IMR-90 (cell line): Measurements from ENCODE around the gene EXOC6. TPM values are rescaled to one million over a fixed set of nuclear protein-coding genes. Genes with fewer than 3 reads are reported as not detected.

Experiments used
- ATAC-seq: fragments of 200-7000 bp; cut with Tn5 transposase; 2 replicates; pipeline ENCODE4 v1.9.1; 2020; ENCODE audit warnings: low read depth, mild to moderate bottlenecking, moderate library complexity
- BruUV-seq: library from RNA; stranded (reverse); fragments of 400-500 nt; replicated peaks from 2 replicates; lab custom pipeline; 2021; lab: Mats Ljungman, UMichigan
- CTCF ChIA-PET: fragments of 300-600 bp; formaldehyde crosslinking; extraction: SDS; loops from one replicate; lab custom pipeline; 2021; ENCODE audit warnings: antibody characterized with exemption; lab: Yijun Ruan, JAX
- POLR2A ChIA-PET: fragments of 300-600 bp; sonication (Branson Sonifier 250); formaldehyde crosslinking; loops from one replicate; lab custom pipeline; 2022; ENCODE audit warnings: antibody characterized with exemption; ENCODE audit not compliant: unreplicated experiment; lab: Charles Lee
- DNase-seq: peaks from one replicate; pipeline ENCODE4 v3.0.0; 2013
- H2AFZ ChIP-seq: replicated peaks from 2 replicates; pipeline ENCODE3; 2013; ENCODE audit warnings: low read length, mild to moderate bottlenecking; ENCODE audit not compliant: poor library complexity
- H2AK5ac ChIP-seq: 2 replicates; pipeline ENCODE4 v1.6.1; 2013; ENCODE audit warnings: low read depth, low read length, inconsistent platforms
- H2AK9ac ChIP-seq: replicated peaks from 2 replicates; pipeline ENCODE3; 2013; ENCODE audit warnings: mild to moderate bottlenecking, low read depth, low read length, moderate library complexity; ENCODE audit not compliant: poor library complexity
- H2BK120ac ChIP-seq: 2 replicates; pipeline ENCODE4 v1.6.1; 2013; ENCODE audit warnings: low read depth, low read length, inconsistent platforms
- H2BK15ac ChIP-seq: 3 replicates; pipeline ENCODE4 v1.6.1; 2013; ENCODE audit warnings: low read depth, low read length, inconsistent platforms
- H2BK20ac ChIP-seq: 2 replicates; pipeline ENCODE4 v1.6.1; 2013; ENCODE audit warnings: low read depth, mild to moderate bottlenecking, inconsistent platforms, low read length, moderate library complexity
- H2BK5ac ChIP-seq: 2 replicates; pipeline ENCODE4 v1.6.1; 2013; ENCODE audit warnings: mild to moderate bottlenecking, low read depth, low read length, inconsistent platforms; ENCODE audit not compliant: poor library complexity, severe bottlenecking
- H3K14ac ChIP-seq: replicated peaks from 2 replicates; pipeline ENCODE4 v1.6.1; 2013; ENCODE audit warnings: low read depth, low read length, inconsistent platforms
- H3K18ac ChIP-seq: 2 replicates; pipeline ENCODE4 v1.6.1; 2013; ENCODE audit warnings: low read depth, low read length, control low read depth
- H3K23ac ChIP-seq: 2 replicates; pipeline ENCODE4 v1.6.1; 2013; ENCODE audit warnings: low read depth, low read length, inconsistent platforms
- H3K27ac ChIP-seq: 2 replicates; pipeline ENCODE4 v1.5.1; 2013; ENCODE audit warnings: mild to moderate bottlenecking, control low read depth, low read length; ENCODE audit not compliant: insufficient read depth
- H3K27me3 ChIP-seq: 2 replicates; pipeline ENCODE4 v1.6.1; 2013; ENCODE audit warnings: low read length; ENCODE audit not compliant: control insufficient read depth, insufficient read depth
- H3K36me3 ChIP-seq: 2 replicates; pipeline ENCODE4 v1.6.1; 2013; ENCODE audit warnings: low read length, mixed read lengths; ENCODE audit not compliant: control insufficient read depth, insufficient read depth
- H3K4ac ChIP-seq: 2 replicates; pipeline ENCODE4 v1.6.1; 2013; ENCODE audit warnings: low read depth, low read length, inconsistent platforms
- H3K4me1 ChIP-seq: 2 replicates; pipeline ENCODE4 v1.6.1; 2013; ENCODE audit warnings: low read length, mixed read lengths; ENCODE audit not compliant: control insufficient read depth, insufficient read depth
- H3K4me2 ChIP-seq: 2 replicates; pipeline ENCODE4 v1.6.1; 2013; ENCODE audit warnings: low read depth, mild to moderate bottlenecking, control low read depth, low read length, moderate library complexity
- H3K4me3 ChIP-seq: 2 replicates; pipeline ENCODE4 v1.5.1; 2013; ENCODE audit warnings: low read depth, mild to moderate bottlenecking, control low read depth, low read length, moderate library complexity; ENCODE audit not compliant: insufficient read depth
- H3K56ac ChIP-seq: 2 replicates; pipeline ENCODE4 v1.6.1; 2013; ENCODE audit warnings: low read length, inconsistent platforms; ENCODE audit not compliant: insufficient read depth; ENCODE audit errors: extremely low read depth
- H3K79me1 ChIP-seq, 2 experiments: 2 replicates each; pipeline ENCODE4 v1.6.1; 2013; ENCODE audit warnings: low read length in 2 of 2, inconsistent platforms in 1 of 2, low read depth in 1 of 2
- H3K9ac ChIP-seq: 2 replicates; pipeline ENCODE4 v1.6.1; 2013; ENCODE audit warnings: low read depth, low read length, control low read depth
- H3K9me1 ChIP-seq: 2 replicates; pipeline ENCODE4 v1.6.1; 2013; ENCODE audit warnings: low read length, inconsistent platforms; ENCODE audit not compliant: insufficient read depth
- H3K9me3 ChIP-seq: 2 replicates; pipeline ENCODE4 v1.6.1; 2013; ENCODE audit warnings: low read length; ENCODE audit not compliant: control insufficient read depth, insufficient read depth
- H4K20me1 ChIP-seq: 2 replicates; pipeline ENCODE4 v1.6.1; 2013; ENCODE audit warnings: low read length, inconsistent platforms; ENCODE audit not compliant: insufficient read depth
- H4K5ac ChIP-seq: 2 replicates; pipeline ENCODE4 v1.6.1; 2013; ENCODE audit warnings: mild to moderate bottlenecking, low read depth, low read length, control low read depth
- H4K8ac ChIP-seq, 2 experiments: 2 replicates each; pipeline ENCODE4 v1.6.1; 2013; ENCODE audit warnings: low read depth in 2 of 2, low read length in 2 of 2, control low read depth in 1 of 2, inconsistent platforms in 1 of 2
- H4K91ac ChIP-seq: 2 replicates; pipeline ENCODE4 v1.6.1; 2013; ENCODE audit warnings: low read depth, low read length, inconsistent platforms; ENCODE audit not compliant: insufficient read depth
- BHLHE40 ChIP-seq: fragments of 150-350 bp; IDR thresholded peaks from 2 replicates; pipeline ENCODE4 v1.6.1; 2016; ENCODE audit warnings: mild to moderate bottlenecking, low read depth, low read length
- CEBPB ChIP-seq: IDR thresholded peaks from 2 replicates; pipeline ENCODE4 v1.6.1; 2012; ENCODE audit warnings: low read depth, low read length, improper control_type of control experiment
- ELK1 ChIP-seq: fragments of 150-350 bp; IDR thresholded peaks from 2 replicates; pipeline ENCODE4 v1.6.1; 2016; ENCODE audit warnings: low read depth, mild to moderate bottlenecking, low read length, moderate library complexity, borderline replicate concordance
- FOS ChIP-seq: fragments of 150-350 bp; IDR thresholded peaks from 2 replicates; pipeline ENCODE4 v1.6.1; 2016; ENCODE audit warnings: low read depth, low read length
- NFE2L2 ChIP-seq: fragments of 150-350 bp; IDR thresholded peaks from 2 replicates; pipeline ENCODE4 v1.6.1; 2016; ENCODE audit warnings: low read depth, mild to moderate bottlenecking, low read length
- RFX5 ChIP-seq: IDR thresholded peaks from 2 replicates; pipeline ENCODE4 v1.8.0; 2012; ENCODE audit warnings: low read depth, mild to moderate bottlenecking, low read length, moderate library complexity
- SMC3 ChIP-seq: fragments of 150-350 bp; IDR thresholded peaks from 2 replicates; pipeline ENCODE4 v1.6.1; 2016; ENCODE audit warnings: low read depth, mild to moderate bottlenecking, antibody characterized with exemption, low read length, moderate library complexity
- WGBS, 2 experiments: methylation state at CpG; one replicate each; pipeline versions ENCODE4 v1.1.5 to v1.1.7; 2013; ENCODE audit warnings: missing lambda C conversion rate in 2 of 2; ENCODE audit not compliant: insufficient read length in 1 of 2; ENCODE audit errors: extremely low coverage in 2 of 2; 5-methylcytosine and 5-hydroxymethylcytosine counted together
- dilution Hi-C: fragments of 300-500 bp; cut with HindIII; formaldehyde crosslinking; loops from one replicate; pipeline ENCODE4 v1.14.3; 2018; ENCODE audit warnings: low sequenced_read_pairs; ENCODE audit not compliant: unreplicated experiment
- in situ Hi-C: fragments of 300-500 bp; cut with MboI; formaldehyde crosslinking; loops from 3 replicates; pipeline ENCODE4 v1.14.3; 2019; ENCODE audit warnings: low sequenced_read_pairs, inconsistent platforms, mixed read lengths
- intact Hi-C: fragments of 100-400 bp; cut with micrococcal nuclease; formaldehyde crosslinking; loops from 2 replicates; pipeline ENCODE4 v1.10.0; 2022
- polyA plus RNA-seq, 3 experiments: library from polyadenylated mRNA; depleted of rRNA; stranded (reverse); fragments of >200 nt; gene quantifications; 2 replicates each; pipeline ENCODE4 v1.2.3, GENCODE V29; 2012; ENCODE audit warnings: low replicate concordance in 1 of 3
- total RNA-seq: library from RNA; depleted of rRNA; stranded (reverse); fragments of >200 nt; gene quantifications from 2 replicates; pipeline ENCODE4 v1.2.3, GENCODE V29; 2012
- TF ChIP-seq, protein P1 (sequence below): conservative IDR thresholded peaks from 2 replicates; pipeline ENCODE4 v1.5.1; 2012; ENCODE audit warnings: mild to moderate bottlenecking, low read depth, low read length, improper control_type of control experiment

EXOC6 gene
- total and polyA plus RNA-seq, 2 of the 4 experiments (the other 2 are of a cell fraction), result 4.5 to 11.5 TPM

GRCh38 chr10:93076871-93077270 is 228.6 kb downstream of the EXOC6 start:
- H2AK5ac ChIP-seq, result no peak overlapping the region
- no peak overlapping the region for H3K18ac ChIP-seq
- H2BK5ac ChIP-seq, result no peak overlapping the region
- no peak overlapping the region for H2AK9ac ChIP-seq
- ChIA-PET CTCF (interaction anchor here (0.6 to 1.0 kb wide), 4 partner anchors 11 to 318 kb away, joined by 3 to 4 read pairs (median 3); no protein-coding TSS in a partner anchor), POLR2A (no interaction called here)
- H4K91ac ChIP-seq, result no peak overlapping the region
- H4K5ac ChIP-seq, result no peak overlapping the region
- dilution Hi-C loops (no loop called here), intact Hi-C loops (no loop called here), in situ Hi-C loops (no loop called here)
- DNase-seq, result no peak
- TF ChIP-seq SMC3, result no peak
- TF ChIP-seq RFX5, result no peak
- no peak for TF ChIP-seq NFE2L2
- TF ChIP-seq CEBPB, result no peak
- TF ChIP-seq, protein P1, sequence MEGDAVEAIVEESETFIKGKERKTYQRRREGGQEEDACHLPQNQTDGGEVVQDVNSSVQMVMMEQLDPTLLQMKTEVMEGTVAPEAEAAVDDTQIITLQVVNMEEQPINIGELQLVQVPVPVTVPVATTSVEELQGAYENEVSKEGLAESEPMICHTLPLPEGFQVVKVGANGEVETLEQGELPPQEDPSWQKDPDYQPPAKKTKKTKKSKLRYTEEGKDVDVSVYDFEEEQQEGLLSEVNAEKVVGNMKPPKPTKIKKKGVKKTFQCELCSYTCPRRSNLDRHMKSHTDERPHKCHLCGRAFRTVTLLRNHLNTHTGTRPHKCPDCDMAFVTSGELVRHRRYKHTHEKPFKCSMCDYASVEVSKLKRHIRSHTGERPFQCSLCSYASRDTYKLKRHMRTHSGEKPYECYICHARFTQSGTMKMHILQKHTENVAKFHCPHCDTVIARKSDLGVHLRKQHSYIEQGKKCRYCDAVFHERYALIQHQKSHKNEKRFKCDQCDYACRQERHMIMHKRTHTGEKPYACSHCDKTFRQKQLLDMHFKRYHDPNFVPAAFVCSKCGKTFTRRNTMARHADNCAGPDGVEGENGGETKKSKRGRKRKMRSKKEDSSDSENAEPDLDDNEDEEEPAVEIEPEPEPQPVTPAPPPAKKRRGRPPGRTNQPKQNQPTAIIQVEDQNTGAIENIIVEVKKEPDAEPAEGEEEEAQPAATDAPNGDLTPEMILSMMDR, result no peak
- no peak for TF ChIP-seq FOS
- no peak for TF ChIP-seq ELK1
- no peak for TF ChIP-seq BHLHE40
- H2BK15ac ChIP-seq, result no peak overlapping the region
- H2BK20ac ChIP-seq, result no peak overlapping the region
- no peak overlapping the region for H3K14ac ChIP-seq
- H3K56ac ChIP-seq, result no peak overlapping the region
- H3K27me3 ChIP-seq, result peaks cover 58% of the 10 kb centered on the region
- no peak overlapping the region for H3K4ac ChIP-seq
- H3K27ac ChIP-seq, result no peak overlapping the region
- H3K4me1 ChIP-seq, result peaks cover 7% of the 10 kb centered on the region; the same call in 1 of the 2 replicates
- H3K9ac ChIP-seq, result no peak overlapping the region
- WGBS, 2 experiments, result no CpG with 5 or more reads among the region's 2 CpGs
- H3K79me1 ChIP-seq, result no peaks in the 10 kb centered on the region
- no peak overlapping the region for H2BK120ac ChIP-seq
- H3K9me3 ChIP-seq, result no peaks in the 10 kb centered on the region
- no peak overlapping the region for H3K4me2 ChIP-seq
- no peaks in the 10 kb centered on the region for H3K36me3 ChIP-seq
- H3K23ac ChIP-seq, result no peak overlapping the region
- no peak overlapping the region for H3K4me3 ChIP-seq
- no peak overlapping the region for H2AFZ ChIP-seq
- ATAC-seq, result no peak
- BruUV-seq, result no TSS peak
- H3K9me1 ChIP-seq, result no peaks in the 10 kb centered on the region
- no peak overlapping the region for H4K8ac ChIP-seq
- 0 out of 2 replicates have a peak, but pooled peaks cover 6% of the 10 kb centered on the region for H4K20me1 ChIP-seq
